Small intestine (tissue), 7 donors: Measurements from ENCODE around the gene LTK. TPM values are rescaled to one million over a fixed set of nuclear protein-coding genes. Genes with fewer than 3 reads are reported as not detected.
A peak's percentile ranks its signal among the peaks of the same experiment; 100 is the strongest.

Source experiments
- DNase-seq, 2 donors: peaks; one replicate each; pipeline versions ENCODE4 v3.0.0 to v3.0.0-alpha.2; 2013
- FAIRE-seq: peaks from 2 replicates; lab custom pipeline; 2012; peaks lifted over from hg19 to GRCh38; lab: Jason Lieb, UNC
- H3K27ac ChIP-seq, 3 donors: one replicate each; pipeline ENCODE4 v1.5.1; 2013; ENCODE audit warnings: low read length in 2 of 3, mild to moderate bottlenecking in 2 of 3, control low read depth in 1 of 3, inconsistent platforms in 1 of 3, low read depth in 1 of 3, moderate library complexity in 1 of 3
- H3K27me3 ChIP-seq, 3 donors: one replicate each; pipeline ENCODE4 v1.6.1; 2013; ENCODE audit warnings: low read length in 3 of 3, inconsistent platforms in 1 of 3; ENCODE audit not compliant: control insufficient read depth in 3 of 3, insufficient read depth in 3 of 3
- H3K36me3 ChIP-seq, 3 donors: one replicate each; pipeline ENCODE4 v1.6.1; 2013; ENCODE audit warnings: low read length in 3 of 3, inconsistent platforms in 1 of 3, low read depth in 1 of 3, mild to moderate bottlenecking in 1 of 3, moderate library complexity in 1 of 3; ENCODE audit not compliant: control insufficient read depth in 3 of 3, insufficient read depth in 2 of 3
- H3K4me1 ChIP-seq, 3 donors: one replicate each; pipeline ENCODE4 v1.6.1; 2013; ENCODE audit warnings: low read length in 2 of 3, inconsistent platforms in 1 of 3, low read depth in 1 of 3, mild to moderate bottlenecking in 1 of 3, moderate library complexity in 1 of 3; ENCODE audit not compliant: control insufficient read depth in 3 of 3, insufficient read depth in 2 of 3
- H3K4me3 ChIP-seq, 3 donors: one replicate each; pipeline ENCODE4 v1.5.1; 2013; ENCODE audit warnings: low read length in 3 of 3, control low read depth in 1 of 3, inconsistent platforms in 1 of 3, low read depth in 1 of 3, mild to moderate bottlenecking in 1 of 3, moderate library complexity in 1 of 3
- H3K9me3 ChIP-seq, 2 donors: one replicate each; pipeline ENCODE4 v1.6.1; 2013; ENCODE audit warnings: low read depth in 1 of 2, low read length in 1 of 2; ENCODE audit not compliant: control insufficient read depth in 2 of 2, insufficient read depth in 1 of 2
- WGBS, 3 donors: extraction: QIAGEN DNeasy Blood & Tissue Kit; methylation state at CpG; one replicate each; pipeline ENCODE4 v1.1.7; 2013; 5-methylcytosine and 5-hydroxymethylcytosine counted together
- polyA plus RNA-seq, 4 donors: library from polyadenylated mRNA; stranded (reverse) in 3 of 4; unstranded in 1 of 4; fragments of 200-250 nt in 3 of 4; fragments of 120-200 nt in 1 of 4; gene quantifications; one replicate each; pipeline versions ENCODE4 v1.2.1 to v1.2.3, GENCODE V29; 2013
- donor health status: healthy with polysubstance abuse.
- donor health status: control.
- donor health status: control.
- donor health status: Bipolar disorder and iron deficiency.
- donor health status: healthy.

LTK gene
- polyA plus RNA-seq, 4 donors: 13.1 to 68.4 (median 32.9) TPM

GRCh38 chr15:41493205-41493901, 20.3 kb downstream of the LTK start, which contains the start of gene ITPKA:
Gene ITPKA (plus strand): TSS chr15:41493874. CDS start chr15:41493928, 54 bp downstream.
- H3K27me3 ChIP-seq: peaks cover 0 to 12% (median 2%) of the 10 kb centered on the region in 3 donors
- FAIRE-seq (no peak), DNase-seq (peak; percentile 96 to 98)
- H3K4me1 ChIP-seq: peaks cover 3 to 38% (median 11%) of the 10 kb centered on the region in 3 donors
- H3K27ac ChIP-seq: peak within 1 kb of the TSS; percentile 95 to 100 (median 96)
- H3K4me3 ChIP-seq: peak within 1 kb of the TSS; percentile 44 to 77 (median 75)
- H3K9me3 ChIP-seq: no peaks in the 10 kb centered on the region
- H3K36me3 ChIP-seq: peaks cover 0 to 32% (median 0%) of the 10 kb centered on the region in 3 donors
- WGBS, 3 donors: 0 to 1% (median 0%) methylated on average over 32 to 60 of the region's 60 CpGs

- H3K27ac ChIP-seq: peak overlapping the region; percentile 95 to 100 (median 96)
- H3K4me3 ChIP-seq: peak overlapping the region in 2 of 3 donors; percentile 57 to 77
- peaks cover 0 to 29% (median 0%) of the 10 kb centered on the region in 3 donors for H3K36me3 ChIP-seq
- FAIRE-seq: no peak
- peaks cover 0 to 12% (median 2%) of the 10 kb centered on the region in 3 donors for H3K27me3 ChIP-seq
- H3K9me3 ChIP-seq: no peaks in the 10 kb centered on the region
- 7 to 12% (median 11%) methylated on average over 15 of the region's 15 CpGs for WGBS, 3 donors
- DNase-seq: peak in 1 of 2 donors; percentile 69
- peaks cover 6 to 44% (median 11%) of the 10 kb centered on the region in 3 donors for H3K4me1 ChIP-seq
Measured at GRCh38 chr15:41492597-41493204, 20.9 kb downstream of the LTK start.

GRCh38 chr15:41491889-41492288, 21.7 kb downstream of the LTK start:
- 88 to 92% (median 92%) methylated on average over 4 of the region's 4 CpGs for WGBS, 3 donors
- no peak overlapping the region for H3K4me3 ChIP-seq
- H3K9me3 ChIP-seq: no peaks in the 10 kb centered on the region
- peaks cover 10 to 44% (median 10%) of the 10 kb centered on the region in 3 donors for H3K4me1 ChIP-seq
- peaks cover 0 to 24% (median 0%) of the 10 kb centered on the region in 3 donors for H3K36me3 ChIP-seq
- DNase-seq (no peak), FAIRE-seq (no peak)
- peak overlapping the region in 1 of 3 donors; percentile 100 for H3K27ac ChIP-seq
- peaks cover 0 to 12% (median 2%) of the 10 kb centered on the region in 3 donors for H3K27me3 ChIP-seq

GRCh38 chr15:41490355-41490754, 23.3 kb downstream of the LTK start:
- FAIRE-seq (no peak), DNase-seq (no peak)
- H3K27ac ChIP-seq: no peak overlapping the region
- no peaks in the 10 kb centered on the region for H3K9me3 ChIP-seq
- 45 to 52% (median 50%) methylated on average over 4 of the region's 4 CpGs for WGBS, 3 donors
- peaks cover 0 to 22% (median 0%) of the 10 kb centered on the region in 3 donors for H3K36me3 ChIP-seq
- H3K4me3 ChIP-seq: no peak overlapping the region
- H3K27me3 ChIP-seq: peaks cover 0 to 9% (median 0%) of the 10 kb centered on the region in 3 donors
- H3K4me1 ChIP-seq: peaks cover 7 to 33% (median 10%) of the 10 kb centered on the region in 3 donors

GRCh38 chr15:41489641-41490040, 24.0 kb downstream of the LTK start:
- Histone ChIP-seq H3K4me1 (peaks cover 4 to 33% (median 10%) of the 10 kb centered on the region in 3 donors), H3K27ac (no peak overlapping the region), H3K36me3 (peaks cover 0 to 27% (median 0%) of the 10 kb centered on the region in 3 donors), H3K4me3 (no peak overlapping the region), H3K27me3 (peaks cover 0 to 3% (median 0%) of the 10 kb centered on the region in 3 donors), H3K9me3 (no peaks in the 10 kb centered on the region)
- FAIRE-seq (no peak), DNase-seq (no peak)
- 97 to 100% (median 98%) methylated on average over 2 of the region's 2 CpGs for WGBS, 3 donors

- Histone ChIP-seq H3K27ac (peak overlapping the region in 1 of 3 donors; percentile 28), H3K27me3 (no peaks in the 10 kb centered on the region), H3K4me3 (no peak overlapping the region), H3K36me3 (peaks cover 0 to 36% (median 0%) of the 10 kb centered on the region in 3 donors), H3K9me3 (no peaks in the 10 kb centered on the region), H3K4me1 (peaks cover 4 to 41% (median 10%) of the 10 kb centered on the region in 3 donors)
- no peak for DNase-seq
- WGBS, 3 donors: 72 to 86% (median 77%) methylated on average over 2 of the region's 2 CpGs
- no peak for FAIRE-seq
Measured at GRCh38 chr15:41487802-41488201, 25.8 kb downstream of the LTK start.

GRCh38 chr15:41487381-41487780, 26.2 kb downstream of the LTK start:
- H3K27ac ChIP-seq: peak overlapping the region in 1 of 3 donors; percentile 60
- H3K27me3 ChIP-seq: no peaks in the 10 kb centered on the region
- DNase-seq (peak; percentile 54 to 55), FAIRE-seq (no peak)
- no peaks in the 10 kb centered on the region for H3K9me3 ChIP-seq
- peaks cover 0 to 41% (median 7%) of the 10 kb centered on the region in 3 donors for H3K4me1 ChIP-seq
- no peak overlapping the region for H3K4me3 ChIP-seq
- H3K36me3 ChIP-seq: peaks cover 0 to 36% (median 0%) of the 10 kb centered on the region in 3 donors
- 39 to 69% (median 61%) methylated on average over 9 of the region's 9 CpGs for WGBS, 3 donors

GRCh38 chr15:41486286-41486685, 27.3 kb downstream of the LTK start:
- FAIRE-seq (no peak), DNase-seq (no peak)
- H3K27me3 ChIP-seq: no peaks in the 10 kb centered on the region
- no peak overlapping the region for H3K27ac ChIP-seq
- 88 to 97% (median 93%) methylated on average over 39 to 43 of the region's 43 CpGs for WGBS, 3 donors
- H3K9me3 ChIP-seq: no peaks in the 10 kb centered on the region
- no peak overlapping the region for H3K4me3 ChIP-seq
- H3K36me3 ChIP-seq: peaks cover 0 to 38% (median 1%) of the 10 kb centered on the region in 3 donors
- H3K4me1 ChIP-seq: peaks cover 0 to 41% (median 7%) of the 10 kb centered on the region in 3 donors
